Kasumi-1 (cell line): ENCODE measurements around the gene NUMB.

Experiments
- DNase-seq, 2 experiments: peaks; one replicate each; lab custom pipeline; 2025; lab: John Stamatoyannopoulos, UW

Gene NUMB

GRCh38 chr14:73261075-73261474 is 197.3 kb downstream of the NUMB start:
- no peak for DNase-seq

DNA sequence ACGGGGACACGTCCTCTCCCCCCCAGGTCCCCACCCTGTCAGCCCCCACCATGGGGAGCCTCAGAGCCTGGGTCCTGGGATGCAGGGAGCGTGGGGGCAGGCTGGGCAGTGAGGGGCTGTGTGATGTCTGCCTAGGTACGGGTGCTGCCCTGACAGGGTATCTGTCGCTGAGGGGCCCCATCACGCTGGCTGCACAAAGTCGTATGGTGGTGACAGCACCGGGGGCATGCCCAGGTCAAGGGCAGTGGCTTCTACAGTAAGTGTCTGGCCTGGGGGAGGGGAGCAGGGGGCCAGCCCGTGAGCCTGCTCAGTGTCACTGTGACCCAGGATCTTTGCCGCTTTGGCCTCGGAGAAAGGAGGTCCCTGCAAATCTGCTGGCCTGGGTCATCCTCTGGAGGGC is 197.8 kb downstream of the NUMB start:
- DNase-seq, result no peak

DNA sequence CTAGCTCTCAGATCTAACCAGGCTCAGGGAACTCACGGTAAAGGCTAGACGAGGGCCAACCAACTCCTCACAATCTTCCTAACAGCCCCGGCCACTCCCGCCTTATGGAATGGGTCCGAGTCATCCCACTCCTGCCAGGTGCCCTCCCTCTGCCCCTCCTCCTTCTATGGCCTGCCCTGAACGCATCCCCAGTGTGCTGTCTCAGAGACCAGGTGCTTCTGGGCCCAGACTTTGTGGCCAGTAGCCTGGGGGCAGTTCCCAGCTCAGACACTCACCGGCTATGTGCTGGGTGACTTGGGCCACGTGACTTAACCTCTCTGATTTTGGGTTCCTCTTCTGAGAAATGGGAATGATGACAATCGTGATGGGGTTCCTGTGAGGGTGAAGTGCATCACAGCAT is 198.5 kb downstream of the NUMB start:
- no peak for DNase-seq

DNA sequence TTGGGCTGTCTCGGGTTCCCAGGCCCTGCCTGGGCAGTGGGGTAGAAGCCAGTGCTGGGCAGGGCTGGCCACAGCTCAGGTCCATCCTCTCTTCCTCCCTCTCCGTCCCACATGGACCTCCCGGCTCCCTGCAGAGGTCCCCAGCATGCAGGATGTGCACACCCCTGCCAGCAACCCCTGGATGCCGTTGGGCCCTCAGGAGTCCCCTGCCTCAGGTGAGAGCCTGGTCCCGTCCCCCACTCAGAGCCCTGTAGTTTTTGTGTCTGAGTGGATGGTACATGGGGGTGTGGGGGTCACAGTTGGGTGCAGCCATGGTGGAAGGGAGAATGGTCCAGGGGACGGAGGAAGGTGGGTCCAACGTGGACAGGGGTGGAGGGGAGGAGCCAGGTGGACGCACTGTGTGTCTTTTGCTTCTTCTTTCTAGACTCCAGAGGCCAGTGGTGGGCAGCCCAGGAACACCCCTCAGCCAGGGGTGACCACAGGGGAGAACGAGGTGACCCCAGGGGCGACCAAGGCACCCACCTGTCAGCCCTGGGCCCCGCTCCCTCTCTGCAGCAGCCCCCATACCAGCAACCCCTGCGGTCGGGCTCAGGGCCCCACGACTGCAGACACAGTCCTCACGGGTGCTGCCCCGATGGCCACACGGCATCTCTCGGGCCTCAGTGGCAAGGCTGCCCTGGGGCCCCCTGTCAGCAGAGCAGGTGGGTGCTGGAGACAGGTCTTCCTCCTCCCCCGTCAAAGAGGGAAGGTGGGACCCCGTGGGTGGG is 199.3 kb downstream of the NUMB start:
- DNase-seq, result no peak

- no peak for DNase-seq
Observed at GRCh38 chr14:73258076-73258475, 200.3 kb downstream of the NUMB start.

DNA sequence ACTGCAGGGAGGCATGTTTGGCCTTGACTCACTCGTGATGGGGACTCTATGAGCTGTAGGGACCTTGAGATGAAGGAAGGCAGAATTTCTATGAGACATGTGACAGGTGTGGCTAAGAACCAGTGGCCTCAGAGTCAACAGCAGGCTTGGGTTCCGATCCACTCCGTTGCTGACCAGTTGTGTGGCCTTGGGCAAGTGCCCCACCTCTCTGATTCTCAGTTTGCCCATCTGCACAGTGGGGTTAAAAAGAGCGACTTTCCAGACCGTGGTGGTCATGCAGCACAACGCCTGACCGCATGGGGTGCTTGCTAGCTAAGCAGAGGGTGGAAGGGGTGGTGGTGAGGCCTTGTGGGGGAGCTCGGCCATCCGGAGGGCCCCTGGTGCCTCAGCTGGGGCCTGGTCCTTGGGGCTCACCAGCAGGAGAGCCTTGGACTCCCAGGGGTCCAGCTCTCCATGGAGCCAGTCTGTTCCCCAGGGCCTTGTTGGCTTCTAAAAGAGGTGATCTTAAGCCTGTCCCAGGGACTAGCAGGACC is 202.6 kb downstream of the NUMB start:
- DNase-seq, result no peak

GRCh38 chr14:73255005-73255400 is 203.3 kb downstream of the NUMB start:
- DNase-seq, result no peak

- no peak for DNase-seq
Observed at GRCh38 chr14:73254247-73255004, 203.9 kb downstream of the NUMB start.

DNA sequence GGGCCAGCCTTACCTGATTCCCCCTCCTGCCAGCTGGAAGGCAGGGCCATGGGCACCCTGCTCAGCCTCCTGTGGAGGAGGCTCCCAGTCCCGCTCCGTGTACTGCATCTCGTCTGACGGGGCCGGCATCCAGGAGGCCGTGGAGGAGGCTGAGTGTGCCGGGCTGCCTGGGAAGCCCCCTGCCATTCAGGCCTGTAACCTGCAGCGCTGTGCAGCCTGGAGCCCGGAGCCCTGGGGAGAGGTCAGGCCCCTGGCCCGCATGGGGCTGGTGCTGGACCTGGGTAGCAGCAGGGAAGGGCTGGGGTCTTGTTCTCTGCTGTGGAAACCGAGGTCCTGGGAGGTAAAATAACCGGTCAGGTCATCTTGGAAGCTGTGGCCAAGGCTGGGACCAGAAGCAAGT is 204.6 kb downstream of the NUMB start:
- no peak for DNase-seq

- DNase-seq, result no peak
Observed at GRCh38 chr14:73253323-73253610, 205.1 kb downstream of the NUMB start.

DNA sequence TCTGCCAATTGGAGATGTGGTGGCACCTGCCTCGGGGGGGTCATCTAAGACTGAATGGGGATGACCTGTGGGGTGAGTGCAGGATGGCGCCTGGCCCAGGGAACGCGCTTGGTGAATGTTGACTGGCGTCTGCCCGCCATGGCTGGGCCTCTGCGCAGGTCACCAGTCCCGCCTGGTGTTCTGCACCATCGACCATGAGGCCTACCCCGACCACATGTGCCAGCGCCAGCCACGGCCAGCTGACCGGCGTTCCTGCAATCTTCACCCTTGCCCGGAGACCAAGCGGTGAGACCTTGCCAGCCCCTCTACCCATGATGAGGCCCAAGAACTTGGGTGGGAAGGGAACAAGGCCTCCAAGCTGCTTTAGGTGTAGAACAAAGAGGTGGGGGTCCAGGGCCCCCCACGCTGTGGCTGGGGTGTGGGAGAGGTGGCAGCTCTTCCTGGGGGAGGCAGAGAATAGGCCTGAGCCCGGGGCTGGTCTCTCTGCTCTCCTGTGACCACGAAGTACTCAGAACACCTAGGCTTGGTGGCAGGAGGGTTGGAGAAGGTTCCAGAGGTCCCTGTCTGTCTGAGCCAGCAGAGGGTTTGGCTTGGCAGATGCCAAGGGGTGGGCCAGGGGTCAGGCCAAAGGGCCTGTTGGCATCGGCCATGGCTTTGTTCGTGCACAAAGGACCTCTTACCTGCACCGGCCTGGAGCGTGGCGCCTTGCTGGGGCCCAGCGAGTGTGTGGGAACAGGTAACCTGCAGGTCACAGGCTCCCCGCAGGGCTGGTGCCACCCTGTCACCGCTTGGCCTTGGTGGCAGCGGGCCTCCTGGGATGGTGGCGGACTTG is 205.6 kb downstream of the NUMB start:
- DNase-seq, result no peak

GRCh38 chr14:73251516-73252215 is 206.7 kb downstream of the NUMB start:
- DNase-seq, result no peak

GRCh38 chr14:73250781-73251500 is 207.4 kb downstream of the NUMB start:
- no peak for DNase-seq

DNA sequence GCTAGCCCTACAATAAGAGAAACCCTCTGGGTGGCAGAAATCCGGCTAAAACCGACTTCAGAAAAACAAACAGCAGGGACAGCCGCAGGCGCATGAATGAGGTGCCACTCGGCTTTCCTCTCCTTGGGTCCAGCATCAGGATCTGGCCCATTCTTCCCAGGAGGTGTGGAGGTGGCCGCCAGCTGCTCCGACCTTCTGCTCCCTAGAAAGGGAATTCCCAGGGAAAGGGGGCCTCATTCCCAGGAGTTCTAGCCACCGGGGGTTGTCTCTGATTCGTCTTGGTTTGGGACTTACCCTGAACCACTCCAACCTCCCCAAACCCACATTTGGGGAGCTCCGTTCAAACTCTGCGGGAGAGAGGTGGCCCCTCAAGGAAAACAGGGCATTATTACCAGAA is 208.0 kb downstream of the NUMB start:
- DNase-seq, result no peak

- DNase-seq, result no peak
Observed at GRCh38 chr14:73249564-73250316, 208.6 kb downstream of the NUMB start.

GRCh38 chr14:73249108-73249507 is 209.2 kb downstream of the NUMB start:
- no peak for DNase-seq

DNA sequence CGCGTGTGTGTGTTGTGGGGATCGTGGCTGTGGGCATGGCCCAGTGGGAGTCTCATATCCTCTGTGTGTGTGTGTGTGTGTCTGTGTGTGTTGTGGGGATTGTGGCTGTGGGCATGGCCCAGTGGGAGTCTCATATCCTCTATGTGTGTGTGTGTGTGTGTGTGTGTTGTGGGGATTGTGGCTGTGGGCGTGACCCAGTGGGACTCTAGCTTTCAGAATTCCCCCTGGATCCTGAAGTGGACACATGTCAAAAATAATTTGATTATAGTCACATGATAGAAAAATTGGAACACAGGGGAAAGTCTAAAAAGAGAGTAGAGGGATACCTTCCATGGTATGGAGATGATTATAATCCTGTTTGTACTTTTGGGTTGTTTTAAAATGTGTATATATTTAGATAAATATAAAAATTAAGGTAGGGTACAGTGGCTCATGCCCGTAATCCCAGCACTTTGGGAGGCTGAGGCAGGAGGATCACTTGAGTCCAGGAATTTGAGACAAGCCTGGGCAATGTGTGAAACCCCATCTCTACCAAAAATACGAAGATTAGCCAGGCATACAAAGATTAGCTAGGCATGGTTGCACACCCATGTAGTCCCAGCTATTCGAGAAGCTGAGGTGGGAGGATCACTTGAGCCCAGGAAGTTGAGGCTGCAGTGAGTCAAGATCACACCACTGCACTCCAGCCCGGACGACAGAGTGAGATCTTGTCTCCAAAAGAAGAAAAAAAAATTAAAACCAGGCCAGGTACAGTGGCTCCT is 210.1 kb downstream of the NUMB start:
- DNase-seq, result no peak

DNA sequence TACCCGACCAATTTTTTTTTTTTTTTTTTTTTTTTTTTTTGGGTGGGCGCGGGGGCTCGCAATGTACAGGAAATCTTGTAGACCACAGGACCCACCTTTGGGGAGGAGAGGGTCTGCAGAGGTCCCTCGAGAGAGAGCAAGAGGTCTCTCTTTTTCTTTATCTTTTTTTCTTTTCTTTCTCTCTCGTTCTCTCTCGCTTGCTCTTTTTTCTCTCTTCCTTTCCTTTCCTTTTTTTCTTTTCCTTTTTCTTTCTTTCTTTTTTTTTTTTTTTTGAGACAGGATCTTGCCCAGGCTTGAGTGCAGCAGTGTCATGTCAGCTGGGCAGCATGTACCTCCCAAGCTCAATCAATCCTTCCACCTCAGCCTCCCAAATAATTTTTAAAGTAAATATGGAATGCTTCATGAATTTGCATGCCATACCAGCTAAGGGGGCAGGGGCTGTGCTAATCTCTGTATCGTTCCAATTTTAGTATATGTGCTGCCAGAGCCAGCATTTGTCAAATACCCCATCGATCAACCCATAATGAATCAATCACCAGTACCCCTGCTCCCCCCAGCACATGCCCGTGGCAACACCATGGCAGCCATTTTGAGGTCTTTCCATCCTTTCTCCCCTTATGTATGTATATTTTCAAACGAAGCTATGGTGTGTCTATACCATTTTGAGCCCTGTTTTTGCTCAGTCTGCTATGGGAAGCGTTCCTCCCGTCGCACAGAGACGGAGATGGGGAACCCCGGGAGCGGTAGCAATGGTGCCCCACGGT is 211.8 kb downstream of the NUMB start:
- DNase-seq, result no peak
